GM21825 (cell line): ENCODE results near the gene TSSK2.
"Not testable (repeated sequence)": the region's sequence is repeated elsewhere in the genome, so short reads cannot be mapped to it uniquely, and the experiment has no call there.

Experiments
- ATAC-seq: cut with Tn5 transposase; IDR thresholded peaks from one replicate; pipeline ENCODE4 v1.9.1; 2021; ENCODE audit warnings: mild to moderate bottlenecking, moderate library complexity; ENCODE audit not compliant: unreplicated experiment

Gene TSSK2

GRCh38 chr22:19130959-19131684 is at the start of gene TSSK2:
Gene TSSK2 (plus strand): TSS chr22:19131308. CDS start chr22:19131400, 92 bp downstream.
- ATAC-seq: no peak

- ATAC-seq: no peak
Observed at GRCh38 chr22:19081351-19081750, 49.8 kb upstream of the TSSK2 start.

- no peak for ATAC-seq
Observed at GRCh38 chr22:19082101-19082500, 49.0 kb upstream of the TSSK2 start.

GRCh38 chr22:19082793-19083192 is 48.3 kb upstream of the TSSK2 start:
- no peak for ATAC-seq

GRCh38 chr22:19084126-19084525 is 47.0 kb upstream of the TSSK2 start:
- ATAC-seq: not testable (repeated sequence)

GRCh38 chr22:19084586-19084985 is 46.5 kb upstream of the TSSK2 start:
- ATAC-seq: not testable (repeated sequence)

GRCh38 chr22:19085233-19085718 is 45.8 kb upstream of the TSSK2 start:
- ATAC-seq: no peak

GRCh38 chr22:19086417-19086816 is 44.7 kb upstream of the TSSK2 start:
- ATAC-seq: no peak

- no peak for ATAC-seq
Observed at GRCh38 chr22:19086896-19087295, 44.2 kb upstream of the TSSK2 start.

- ATAC-seq: no peak
Observed at GRCh38 chr22:19088866-19089595, 42.1 kb upstream of the TSSK2 start.

- no peak for ATAC-seq
Observed at GRCh38 chr22:19090183-19090582, 40.9 kb upstream of the TSSK2 start.

GRCh38 chr22:19090586-19091127 is 40.5 kb upstream of the TSSK2 start:
- no peak for ATAC-seq

- no peak for ATAC-seq
Observed at GRCh38 chr22:19092725-19093124, 38.4 kb upstream of the TSSK2 start.

- no peak for ATAC-seq
Observed at GRCh38 chr22:19094393-19094997, 36.6 kb upstream of the TSSK2 start.

GRCh38 chr22:19096555-19096954 is 34.6 kb upstream of the TSSK2 start:
- ATAC-seq: no peak

- no peak for ATAC-seq
Observed at GRCh38 chr22:19097518-19097917, 33.6 kb upstream of the TSSK2 start.

GRCh38 chr22:19098157-19098556 is 33.0 kb upstream of the TSSK2 start:
- no peak for ATAC-seq

GRCh38 chr22:19103880-19104821 is 27.0 kb upstream of the TSSK2 start:
- no peak for ATAC-seq

- no peak for ATAC-seq
Observed at GRCh38 chr22:19105456-19105855, 25.7 kb upstream of the TSSK2 start.
